Kidney glomerular epithelial cell (primary cell): Measurements from ENCODE around the gene IL23R.
"Not testable (repeated sequence)": the region's sequence is repeated elsewhere in the genome, so short reads cannot be mapped to it uniquely, and the experiment has no call there.

Experiments used
- DNase-seq: peaks from one replicate; lab custom pipeline; 2025; lab: John Stamatoyannopoulos, UW

IL23R gene, protein sequence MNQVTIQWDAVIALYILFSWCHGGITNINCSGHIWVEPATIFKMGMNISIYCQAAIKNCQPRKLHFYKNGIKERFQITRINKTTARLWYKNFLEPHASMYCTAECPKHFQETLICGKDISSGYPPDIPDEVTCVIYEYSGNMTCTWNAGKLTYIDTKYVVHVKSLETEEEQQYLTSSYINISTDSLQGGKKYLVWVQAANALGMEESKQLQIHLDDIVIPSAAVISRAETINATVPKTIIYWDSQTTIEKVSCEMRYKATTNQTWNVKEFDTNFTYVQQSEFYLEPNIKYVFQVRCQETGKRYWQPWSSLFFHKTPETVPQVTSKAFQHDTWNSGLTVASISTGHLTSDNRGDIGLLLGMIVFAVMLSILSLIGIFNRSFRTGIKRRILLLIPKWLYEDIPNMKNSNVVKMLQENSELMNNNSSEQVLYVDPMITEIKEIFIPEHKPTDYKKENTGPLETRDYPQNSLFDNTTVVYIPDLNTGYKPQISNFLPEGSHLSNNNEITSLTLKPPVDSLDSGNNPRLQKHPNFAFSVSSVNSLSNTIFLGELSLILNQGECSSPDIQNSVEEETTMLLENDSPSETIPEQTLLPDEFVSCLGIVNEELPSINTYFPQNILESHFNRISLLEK

DNA sequence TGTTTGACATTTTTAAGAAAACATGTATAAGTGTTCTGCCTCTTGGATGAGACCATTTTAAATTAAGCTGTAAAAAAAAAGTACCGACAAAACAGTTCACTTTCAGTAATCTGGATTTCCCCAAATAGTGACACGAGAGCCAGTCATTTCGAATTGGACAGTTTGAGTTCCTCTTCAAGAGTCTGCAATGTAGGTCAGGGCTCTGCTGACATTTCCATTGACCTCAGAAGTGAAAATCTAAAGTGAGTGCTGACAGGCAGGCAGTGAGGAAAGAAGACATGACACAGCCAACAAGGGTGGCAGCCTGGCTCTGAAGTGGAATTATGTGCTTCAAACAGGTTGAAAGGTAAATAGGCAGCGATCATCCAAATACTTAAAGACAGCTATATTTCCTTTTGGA is at the start of gene IL23R:
Gene IL23R (plus strand): TSS at position 259 of the 400 bp plus-strand sequence. CDS start 1,667 bp downstream, outside the sequence.
- no peak for DNase-seq

DNA sequence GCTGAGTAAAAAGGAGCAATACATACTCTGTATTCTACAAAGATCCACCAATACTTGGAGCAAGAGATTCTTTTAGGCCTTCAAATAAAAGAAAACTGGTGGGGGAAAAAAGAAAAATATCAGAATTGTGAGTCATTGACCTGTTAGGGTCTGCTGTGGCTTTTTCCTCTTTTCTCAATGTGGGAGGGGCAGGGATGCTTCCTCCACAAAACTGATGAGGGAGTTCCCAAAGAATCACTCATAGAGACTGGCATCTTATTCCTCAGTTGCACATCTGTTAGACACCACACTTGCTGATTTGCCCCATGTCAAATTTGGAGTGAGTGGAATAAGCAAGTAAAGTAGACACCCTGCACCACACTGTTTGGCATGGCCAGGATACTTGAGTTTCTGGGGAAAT is 48.1 kb upstream of the IL23R start:
- DNase-seq: no peak

GRCh38 chr1:67118646-67119045 is 47.6 kb upstream of the IL23R start:
- no peak for DNase-seq

GRCh38 chr1:67120855-67121619 is 45.2 kb upstream of the IL23R start:
- no peak for DNase-seq

- no peak for DNase-seq
These were observed 41.8 kb upstream of the IL23R start for GRCh38 chr1:67124455-67124854.

DNA sequence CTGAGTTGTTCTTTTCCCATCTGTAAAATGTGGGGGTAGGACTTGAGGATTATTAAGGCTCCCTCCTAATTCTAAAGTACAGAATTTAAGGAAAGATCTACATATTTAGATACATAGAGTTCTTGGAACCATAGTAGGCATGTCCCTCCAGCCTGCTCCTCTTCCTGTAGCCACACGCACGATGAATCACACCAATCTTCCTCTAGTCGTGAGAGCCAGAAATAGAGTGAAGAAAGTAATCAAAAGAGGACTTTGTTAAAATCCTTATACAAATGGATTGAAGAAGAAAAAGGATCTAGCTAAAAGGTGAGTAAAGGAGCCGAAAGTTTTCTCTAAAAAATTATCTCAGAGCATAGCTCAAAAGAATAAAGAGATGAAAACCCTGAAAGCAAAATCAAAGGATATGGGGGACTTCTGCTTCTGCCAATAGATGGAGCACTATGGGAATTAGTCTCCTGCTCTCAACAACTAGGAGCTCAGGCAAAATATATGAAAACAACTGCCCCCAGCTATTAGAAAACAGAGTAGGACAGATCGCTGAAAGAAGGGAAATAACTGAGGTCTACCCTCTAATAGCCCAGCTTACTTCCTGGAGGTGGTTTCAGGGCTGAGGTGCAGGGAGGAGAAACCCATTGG is 40.0 kb upstream of the IL23R start:
- DNase-seq: no peak

- no peak for DNase-seq
These were observed 39.3 kb upstream of the IL23R start for GRCh38 chr1:67126974-67127373.

DNA sequence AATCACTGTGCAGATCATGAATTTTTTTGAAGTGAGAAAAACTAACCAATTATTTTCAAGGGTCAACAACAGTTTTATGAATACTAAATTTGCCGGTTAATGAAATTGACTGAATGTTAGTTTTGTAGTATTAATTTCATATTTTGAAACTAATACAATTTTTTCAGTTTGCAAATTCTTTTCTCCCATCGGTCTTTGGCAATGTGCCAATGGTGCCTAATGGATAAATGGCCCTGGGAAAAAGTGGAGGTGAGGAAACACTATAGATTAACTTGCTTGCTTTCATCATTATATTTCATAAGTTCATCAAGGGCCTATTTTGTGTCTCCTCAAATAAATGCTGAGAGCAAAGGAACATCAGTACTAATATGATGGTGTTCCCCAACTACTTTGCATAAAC is 35.6 kb upstream of the IL23R start:
- DNase-seq: no peak

DNA sequence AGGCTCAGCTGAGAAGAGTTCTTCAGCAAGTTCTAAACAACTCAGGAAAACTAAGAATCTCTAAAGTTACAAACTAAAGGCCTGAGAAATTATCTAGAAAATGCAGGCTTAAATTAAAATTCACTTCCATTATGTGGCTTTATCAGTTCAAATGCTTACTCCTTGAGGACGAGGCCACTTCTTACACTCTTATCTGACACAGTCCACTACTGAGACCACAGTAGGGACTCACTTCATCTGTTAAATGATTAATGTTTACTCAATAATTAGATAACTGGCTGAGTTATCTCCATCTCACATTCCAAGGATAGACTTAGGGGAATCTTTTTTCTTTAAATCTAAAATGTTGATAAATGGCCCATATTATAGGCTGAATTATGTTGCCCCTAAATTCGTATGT is 33.1 kb upstream of the IL23R start:
- DNase-seq: no peak

DNA sequence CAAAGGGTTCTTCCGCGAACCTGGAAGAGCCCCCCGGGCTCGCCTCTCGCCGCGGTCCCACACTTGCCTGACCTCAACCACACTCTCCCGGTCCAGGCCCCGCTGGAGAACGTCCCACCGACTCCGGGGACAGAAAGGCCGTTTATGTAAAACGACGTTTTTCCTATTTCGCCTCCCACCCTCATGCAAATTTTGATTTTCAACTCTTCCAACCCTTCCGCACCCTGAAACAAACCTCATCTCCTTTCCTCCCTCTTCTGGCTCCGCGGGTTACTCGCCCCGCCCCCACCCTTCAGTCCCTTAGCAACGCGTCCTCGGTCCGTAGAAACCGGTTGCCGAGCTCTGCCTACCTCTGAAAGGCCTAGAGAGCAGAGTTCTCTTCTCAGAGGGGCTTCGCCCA is 31.6 kb upstream of the IL23R start, which contains the start of gene C1orf141:
Gene C1orf141 (minus strand): TSS at position 276 of the 400 bp plus-strand sequence. CDS start 7,730 bp downstream, outside the sequence.
- no peak for DNase-seq

GRCh38 chr1:67135354-67135753 is 30.9 kb upstream of the IL23R start:
- no peak for DNase-seq

DNA sequence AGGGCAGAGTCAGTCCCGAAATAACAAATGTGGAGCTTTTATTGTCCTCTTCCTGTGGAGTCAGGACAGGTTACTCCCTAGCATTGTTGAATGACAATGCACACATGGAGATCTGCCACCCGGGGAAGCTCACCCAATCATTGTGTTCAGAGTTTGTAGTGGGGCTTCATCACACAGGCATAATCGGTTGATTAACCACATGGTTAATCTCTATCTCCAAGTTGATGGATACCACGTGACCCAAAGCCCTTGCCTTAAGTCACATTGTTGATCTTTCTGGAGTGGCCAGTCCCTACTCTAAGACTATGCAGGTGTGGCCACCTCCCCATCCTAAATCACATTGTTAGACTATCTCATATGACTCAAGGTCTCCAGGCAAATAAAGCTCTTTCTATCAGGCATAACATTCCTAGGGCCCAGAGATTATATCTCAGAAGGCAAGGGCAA is 28.9 kb upstream of the IL23R start:
- DNase-seq: no peak

- DNase-seq: no peak
These were observed 27.3 kb upstream of the IL23R start for GRCh38 chr1:67138813-67139499.

GRCh38 chr1:67140460-67140859 is 25.8 kb upstream of the IL23R start:
- DNase-seq: no peak

DNA sequence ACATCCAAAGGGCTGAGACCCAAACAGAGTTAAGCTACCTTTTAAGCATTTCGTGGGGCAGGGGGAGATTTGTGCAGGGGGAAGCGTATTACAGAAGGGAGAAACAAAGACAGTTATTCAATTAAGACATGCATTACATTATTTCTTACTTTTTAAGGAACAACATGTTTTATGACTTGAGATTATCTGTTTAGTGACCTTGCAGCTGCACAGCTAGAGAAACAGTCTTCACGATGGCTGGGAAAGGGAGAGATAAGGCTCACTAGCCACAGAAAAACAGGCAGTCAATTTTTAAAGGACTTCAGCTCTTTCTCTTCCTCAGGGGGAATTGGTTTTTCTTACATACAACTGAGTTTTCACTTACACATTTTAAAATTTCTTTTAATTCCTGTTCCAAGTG is 24.4 kb upstream of the IL23R start:
- not testable (repeated sequence) for DNase-seq

DNA sequence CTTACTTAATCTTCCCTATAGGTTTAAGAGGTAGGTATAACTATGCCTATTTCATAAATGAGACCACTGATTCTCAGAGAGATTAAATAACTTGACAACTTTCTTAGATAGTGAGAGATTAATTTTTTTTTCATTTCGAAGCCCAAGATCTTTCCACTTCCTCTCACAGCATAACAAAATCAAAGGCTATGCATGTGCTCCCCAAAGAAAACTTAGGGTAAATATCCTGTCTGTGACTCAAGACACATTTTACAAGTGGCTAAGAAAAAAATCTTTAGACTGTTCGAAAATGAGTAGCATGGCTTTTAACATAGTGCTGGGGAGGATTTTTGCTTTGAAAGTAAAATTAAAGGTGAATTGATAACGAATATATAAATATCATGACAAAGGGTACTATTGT is 23.3 kb upstream of the IL23R start:
- no peak for DNase-seq

- no peak for DNase-seq
These were observed 22.3 kb upstream of the IL23R start for GRCh38 chr1:67143966-67144365.

- no peak for DNase-seq
These were observed 21.6 kb upstream of the IL23R start for GRCh38 chr1:67144696-67145095.

GRCh38 chr1:67146101-67146500 is 20.2 kb upstream of the IL23R start:
- no peak for DNase-seq

DNA sequence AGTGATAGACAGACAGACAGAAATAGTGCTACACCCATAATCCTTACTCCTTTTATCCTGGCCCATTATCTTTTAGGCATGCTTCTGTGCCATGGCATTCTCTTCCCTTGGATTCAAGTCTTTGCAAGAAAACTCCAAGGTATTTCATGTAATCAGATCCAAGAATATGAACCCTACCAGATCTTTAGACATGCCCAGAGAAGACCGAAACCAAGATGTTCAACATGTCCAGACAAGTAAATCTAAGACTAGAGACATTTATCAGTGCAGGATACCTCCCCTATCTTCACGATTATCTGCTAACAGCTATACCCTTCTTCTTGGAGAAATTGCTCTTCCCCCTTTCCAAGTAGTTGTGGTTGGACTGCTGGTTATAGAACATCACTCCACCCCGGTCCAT is 19.7 kb upstream of the IL23R start:
- no peak for DNase-seq

GRCh38 chr1:67147973-67148372 is 18.3 kb upstream of the IL23R start:
- DNase-seq: not testable (repeated sequence)
